Subcutaneous preadipocyte (primary cell): ENCODE data around the gene SPATS2L. TPM values are rescaled to one million over a fixed set of nuclear protein-coding genes. Genes with fewer than 3 reads are reported as not detected.

Experiments used
- small RNA-seq: library from RNA; depleted of rRNA; stranded (forward); fragments of <200 nt; gene quantifications from one replicate; pipeline ENCODE3, GENCODE V24; 2012
- total RNA-seq: library from RNA; depleted of rRNA; stranded (reverse); fragments of >200 nt; gene quantifications from 2 replicates; pipeline ENCODE4 v1.2.3, GENCODE V29; 2012

Gene SPATS2L
- 27.2 and 45.9 TPM in 2 replicates for total RNA-seq

GRCh38 chr2:200306196-200306930 is at the start of gene SPATS2L:
TSS of gene SPATS2L (plus strand) at chr2:200306693. CDS start at chr2:200389245, 82,552 bp downstream.

DNA sequence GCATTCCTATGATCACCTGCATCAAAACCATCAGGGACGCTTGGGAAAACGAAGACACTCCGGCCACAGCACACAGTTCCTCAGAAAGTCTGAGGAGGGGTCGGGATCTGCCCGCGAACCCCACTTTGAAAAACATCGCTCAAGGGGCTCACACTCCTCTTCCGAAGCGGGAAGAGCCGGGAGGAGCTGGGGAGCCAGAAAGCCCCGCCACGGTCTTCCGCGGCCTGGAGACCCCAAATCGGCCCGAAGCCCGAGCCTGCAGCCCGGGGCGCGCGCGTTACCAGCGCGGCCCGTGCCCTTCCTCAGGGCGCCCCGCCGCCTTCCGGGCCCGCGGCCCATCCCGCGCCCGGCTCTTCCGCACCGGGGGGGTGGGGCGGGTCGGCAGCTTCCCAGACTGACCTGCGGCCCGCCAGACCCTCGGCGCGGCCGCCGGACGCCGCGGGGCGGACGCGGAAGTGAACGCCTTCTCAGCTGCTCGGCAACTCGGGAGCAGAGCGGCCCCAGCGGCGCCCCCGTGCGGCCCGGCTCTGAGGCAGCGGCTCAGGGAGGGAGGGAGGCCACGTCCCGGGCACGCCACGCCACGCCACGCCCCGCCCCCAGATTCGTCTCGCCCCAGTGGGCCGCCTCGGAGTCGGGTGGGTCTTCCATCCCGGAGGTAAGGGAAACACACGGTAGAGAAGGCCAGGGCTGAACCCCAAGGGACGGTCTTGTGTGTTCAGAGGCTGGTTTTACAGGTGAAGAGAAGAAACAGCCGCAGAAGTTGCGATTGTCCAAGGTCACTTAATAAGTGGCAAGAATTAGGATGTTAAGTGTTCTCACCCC is 203.3 kb downstream of the SPATS2L start, which contains the start of gene KCTD18:
TSS of gene KCTD18 (minus strand) at position 457 of the 822 bp plus-strand sequence. CDS start 3,052 bp downstream, outside the sequence.

GRCh38 chr2:200525882-200526651 is 219.6 kb downstream of the SPATS2L start, which contains the start of gene SGO2:
TSS of gene SGO2 (plus strand) at chr2:200526207. CDS start at chr2:200532976, 6,769 bp downstream.

Small RNA genes within 50 kb of the gene (small RNA-seq; reads per million reads assigned to genes)
- not detected for gene RNY4P34

Other genes starting within 250 kb of the SPATS2L start
- 14.3 and 17.0 TPM in 2 replicates for gene KCTD18, start 203.4 kb downstream of the SPATS2L start, total RNA-seq
- gene SGO2, start 219.5 kb downstream of the SPATS2L start, total RNA-seq: 10.7 and 19.7 TPM in 2 replicates